ENCODE data around the gene SLC12A8.
A peak's percentile ranks its signal among the peaks of the same experiment; 100 is the strongest.

The SLC12A8 gene

GRCh38 chr3:125212509-125213363 lies at the start of gene SLC12A8:
Gene SLC12A8, minus strand, starts transcription at chr3:125212748. Its CDS starts 1,399 bp downstream, at chr3:125211349.
- peak within 1 kb of the TSS; percentile 47 for H3K4me3 ChIP-seq (replicated peaks; ENCODE audit: low read depth, low read length)
- TF ChIP-seq, protein P1, sequence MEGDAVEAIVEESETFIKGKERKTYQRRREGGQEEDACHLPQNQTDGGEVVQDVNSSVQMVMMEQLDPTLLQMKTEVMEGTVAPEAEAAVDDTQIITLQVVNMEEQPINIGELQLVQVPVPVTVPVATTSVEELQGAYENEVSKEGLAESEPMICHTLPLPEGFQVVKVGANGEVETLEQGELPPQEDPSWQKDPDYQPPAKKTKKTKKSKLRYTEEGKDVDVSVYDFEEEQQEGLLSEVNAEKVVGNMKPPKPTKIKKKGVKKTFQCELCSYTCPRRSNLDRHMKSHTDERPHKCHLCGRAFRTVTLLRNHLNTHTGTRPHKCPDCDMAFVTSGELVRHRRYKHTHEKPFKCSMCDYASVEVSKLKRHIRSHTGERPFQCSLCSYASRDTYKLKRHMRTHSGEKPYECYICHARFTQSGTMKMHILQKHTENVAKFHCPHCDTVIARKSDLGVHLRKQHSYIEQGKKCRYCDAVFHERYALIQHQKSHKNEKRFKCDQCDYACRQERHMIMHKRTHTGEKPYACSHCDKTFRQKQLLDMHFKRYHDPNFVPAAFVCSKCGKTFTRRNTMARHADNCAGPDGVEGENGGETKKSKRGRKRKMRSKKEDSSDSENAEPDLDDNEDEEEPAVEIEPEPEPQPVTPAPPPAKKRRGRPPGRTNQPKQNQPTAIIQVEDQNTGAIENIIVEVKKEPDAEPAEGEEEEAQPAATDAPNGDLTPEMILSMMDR (IDR thresholded peaks at IDR 0.05; ENCODE audit: low read length, missing control alignments), result no peak
- no peak for DNase-seq (ENCODE audit: low read depth)

DNA sequence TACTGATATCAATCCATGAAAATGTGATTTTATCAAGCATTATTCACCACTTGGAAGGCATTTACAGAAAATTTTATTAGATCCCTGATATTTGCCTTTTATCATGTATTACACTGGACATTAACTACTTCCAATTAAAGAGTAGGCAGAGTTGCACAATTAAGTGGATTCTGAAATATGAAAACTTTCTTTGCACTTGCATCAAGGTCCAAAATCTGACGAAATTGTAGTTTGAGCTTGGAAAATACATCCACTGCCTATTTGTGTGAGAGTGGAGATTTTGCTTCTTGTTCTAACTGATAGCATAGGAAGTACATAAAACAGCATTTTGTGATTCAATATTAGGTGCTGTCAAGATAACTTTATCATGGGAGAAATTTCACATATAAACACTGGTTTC lies 49.6 kb upstream of the SLC12A8 start:
- TF ChIP-seq, protein P1 (IDR thresholded peaks at IDR 0.05; ENCODE audit: low read length, missing control alignments), result no peak
- no peak for DNase-seq (ENCODE audit: low read depth)
- no peak overlapping the region for H3K4me3 ChIP-seq (replicated peaks; ENCODE audit: low read depth, low read length)

DNA sequence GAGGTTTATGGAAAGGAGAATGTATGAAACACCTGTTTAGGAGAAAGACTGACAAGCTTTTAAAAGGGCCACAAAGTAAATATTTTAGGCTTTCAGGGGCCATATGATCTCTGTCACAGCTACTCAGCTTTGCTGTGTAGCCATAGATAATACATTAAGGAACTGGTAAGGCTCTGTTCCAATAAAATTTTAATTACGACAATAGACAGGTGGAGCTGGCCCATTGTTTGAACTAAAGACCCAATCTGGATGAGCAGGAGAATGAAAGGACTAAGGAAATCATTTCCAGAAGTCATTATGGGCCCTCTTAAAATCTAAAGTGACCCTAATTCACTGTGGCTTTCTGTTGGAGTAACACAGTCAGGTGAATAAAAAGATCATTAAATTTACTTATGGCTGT lies 48.5 kb upstream of the SLC12A8 start:
- DNase-seq (ENCODE audit: low read depth), result no peak

DNA sequence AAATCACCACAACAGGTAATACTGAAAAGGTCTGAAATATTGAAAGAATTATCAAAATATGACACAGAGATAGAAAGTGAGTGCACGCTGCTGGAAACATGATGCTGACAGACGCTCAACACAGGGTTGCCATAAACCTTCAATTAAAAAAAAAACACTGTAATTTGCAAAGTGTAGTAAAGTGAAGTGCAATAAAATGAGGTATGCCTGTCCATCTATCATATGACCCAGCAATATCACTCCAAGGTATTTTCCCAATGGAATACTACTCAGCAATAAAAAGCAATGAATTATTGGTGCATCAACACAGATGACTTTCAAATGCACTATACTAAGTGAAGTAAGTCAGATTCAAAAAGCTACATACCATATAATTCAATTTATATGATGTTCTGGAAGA lies 47.6 kb upstream of the SLC12A8 start:
- no peak for DNase-seq (ENCODE audit: low read depth)
- TF ChIP-seq, protein P1 (IDR thresholded peaks at IDR 0.05; ENCODE audit: low read length, missing control alignments), result no peak
- no peak overlapping the region for H3K4me3 ChIP-seq (replicated peaks; ENCODE audit: low read depth, low read length)

More for the DNA sequence above, 48.5 kb upstream of the SLC12A8 start:
- TF ChIP-seq, protein P1 (IDR thresholded peaks at IDR 0.05; ENCODE audit: low read length, missing control alignments), result no peak
- no peak overlapping the region for H3K4me3 ChIP-seq (replicated peaks; ENCODE audit: low read depth, low read length)

DNA sequence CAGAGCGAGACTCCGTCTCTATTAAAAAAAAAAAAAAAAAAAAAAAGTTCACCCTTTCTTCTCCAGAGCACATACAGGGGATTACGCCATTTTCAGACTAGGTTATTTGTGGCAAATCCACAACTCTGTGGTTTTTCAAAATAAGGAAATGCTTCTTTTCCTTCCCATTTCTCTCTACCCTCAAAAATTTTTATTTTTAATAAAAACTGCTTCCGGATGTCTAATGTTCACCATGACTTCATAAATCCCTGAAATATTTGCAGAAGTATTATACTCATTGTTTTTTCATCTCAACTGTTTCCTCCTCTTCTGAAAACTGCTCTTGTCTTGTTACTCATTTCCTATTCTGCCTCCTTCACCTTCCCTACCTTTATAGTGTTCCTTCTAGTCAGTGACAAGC lies 45.0 kb upstream of the SLC12A8 start:
- no peak overlapping the region for H3K4me3 ChIP-seq (replicated peaks; ENCODE audit: low read depth, low read length)
- DNase-seq (ENCODE audit: low read depth), result no peak
- TF ChIP-seq, protein P1 (IDR thresholded peaks at IDR 0.05; ENCODE audit: low read length, missing control alignments), result no peak

- no peak for DNase-seq (ENCODE audit: low read depth)
- TF ChIP-seq, protein P1 (IDR thresholded peaks at IDR 0.05; ENCODE audit: low read length, missing control alignments), result no peak
- H3K4me3 ChIP-seq (replicated peaks; ENCODE audit: low read depth, low read length), result no peak overlapping the region
Measured at GRCh38 chr3:125256675-125257074, 44.1 kb upstream of the SLC12A8 start.

DNA sequence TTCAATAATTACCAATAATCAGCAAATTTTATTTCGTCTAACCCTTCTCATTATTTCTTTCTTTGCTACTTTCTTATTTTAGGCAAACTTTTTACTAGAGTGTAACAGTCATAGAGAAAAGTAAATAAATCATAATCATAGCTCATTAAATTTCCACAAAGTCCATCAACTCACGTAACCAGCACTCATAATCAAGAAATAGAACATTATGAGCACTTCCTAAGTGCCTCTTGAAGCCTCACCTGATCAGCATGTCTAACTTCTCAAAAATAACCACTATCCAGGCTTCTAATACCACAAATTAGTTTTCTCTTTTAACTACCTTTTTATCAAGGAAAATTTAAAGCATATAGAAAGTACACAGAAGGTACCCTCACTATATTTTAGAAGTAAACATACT lies 38.4 kb upstream of the SLC12A8 start:
- DNase-seq (ENCODE audit: low read depth), result no peak
- TF ChIP-seq, protein P1 (IDR thresholded peaks at IDR 0.05; ENCODE audit: low read length, missing control alignments), result no peak
- H3K4me3 ChIP-seq (replicated peaks; ENCODE audit: low read depth, low read length), result no peak overlapping the region
